ENCODE results near the gene GLO1.

DNA sequence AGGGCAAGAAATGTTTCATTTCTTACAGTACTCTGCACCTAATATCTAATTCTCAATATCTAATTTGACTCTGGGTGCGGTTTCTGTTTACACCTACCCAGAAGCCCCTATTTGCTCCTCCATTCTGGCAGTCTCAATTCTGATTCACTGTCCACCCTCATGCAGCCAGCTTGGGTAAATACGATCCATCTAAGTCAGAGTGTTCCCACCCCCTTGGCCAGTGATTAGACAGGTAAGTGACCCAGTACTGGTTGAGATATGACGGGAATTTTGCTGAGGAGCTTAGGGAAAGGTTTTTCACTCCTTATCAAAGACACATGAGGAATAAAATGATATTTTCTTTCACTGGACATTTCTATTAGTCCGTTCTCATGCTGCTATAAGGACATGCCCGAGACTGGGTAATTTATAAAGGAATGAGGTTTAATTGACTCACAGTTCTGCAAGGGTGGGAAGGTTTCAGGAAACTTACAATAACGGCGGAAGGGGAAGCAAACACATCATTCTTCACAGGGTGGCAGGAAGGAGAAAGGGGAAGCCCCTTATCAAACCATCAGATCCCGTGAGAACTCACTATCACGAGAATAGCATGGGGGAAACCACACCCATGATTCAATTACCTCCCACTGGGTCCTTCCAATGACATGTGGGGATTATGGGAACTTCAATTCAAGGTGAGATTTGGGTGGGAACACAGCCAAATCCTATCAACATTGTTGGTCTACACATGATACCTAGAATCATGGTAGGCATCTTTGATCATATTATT is 29.4 kb downstream of the GLO1 start:
- no peak for TF ChIP-seq RARB (CRISPR knock-in tag; IDR thresholded peaks at IDR 0.05)
- TF ChIP-seq ARNTL (CRISPR knock-in tag; IDR thresholded peaks at IDR 0.05; ENCODE audit: borderline replicate concordance, low read depth): no peak
- TF ChIP-seq SNAI2 (CRISPR knock-in tag; IDR thresholded peaks at IDR 0.05): no peak
- TF ChIP-seq ISL1 (CRISPR knock-in tag; IDR thresholded peaks at IDR 0.05): no peak
- no peak for TF ChIP-seq CSDC2 (CRISPR knock-in tag; IDR thresholded peaks at IDR 0.05)
- no peak for TF ChIP-seq TCF4 (CRISPR knock-in tag; IDR thresholded peaks at IDR 0.05; ENCODE audit: borderline replicate concordance)
- TF ChIP-seq, protein P1, sequence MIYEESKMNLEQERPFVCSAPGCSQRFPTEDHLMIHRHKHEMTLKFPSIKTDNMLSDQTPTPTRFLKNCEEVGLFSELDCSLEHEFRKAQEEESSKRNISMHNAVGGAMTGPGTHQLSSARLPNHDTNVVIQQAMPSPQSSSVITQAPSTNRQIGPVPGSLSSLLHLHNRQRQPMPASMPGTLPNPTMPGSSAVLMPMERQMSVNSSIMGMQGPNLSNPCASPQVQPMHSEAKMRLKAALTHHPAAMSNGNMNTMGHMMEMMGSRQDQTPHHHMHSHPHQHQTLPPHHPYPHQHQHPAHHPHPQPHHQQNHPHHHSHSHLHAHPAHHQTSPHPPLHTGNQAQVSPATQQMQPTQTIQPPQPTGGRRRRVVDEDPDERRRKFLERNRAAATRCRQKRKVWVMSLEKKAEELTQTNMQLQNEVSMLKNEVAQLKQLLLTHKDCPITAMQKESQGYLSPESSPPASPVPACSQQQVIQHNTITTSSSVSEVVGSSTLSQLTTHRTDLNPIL (CRISPR knock-in tag; IDR thresholded peaks at IDR 0.05; ENCODE audit: low read depth): no peak

Measured in SK-N-SH treated with all-trans-retinoic acid at 6 μM for 48 hours (cell line).